SK-N-SH treated with all-trans-retinoic acid at 6 μM for 48 hours (cell line): Measurements from ENCODE around the gene PRF1.

Experiments used
- ARNTL ChIP-seq: fragments of 450-650 bp; formaldehyde crosslinking; IDR thresholded peaks from 2 replicates; pipeline ENCODE4 v1.5.0; 2020; ENCODE audit warnings: low read depth, mild to moderate bottlenecking, moderate library complexity, borderline replicate concordance
- CREB5 ChIP-seq: fragments of 250-450 bp; sonication (Bioruptor Pico); IDR thresholded peaks from 2 replicates; pipeline ENCODE4 v1.5.1; 2020; ENCODE audit warnings: low read depth, mild to moderate bottlenecking, moderate library complexity
- CSDC2 ChIP-seq: fragments of 250-450 bp; sonication (Bioruptor Pico); IDR thresholded peaks from 2 replicates; pipeline ENCODE4 v1.5.0; 2020; ENCODE audit warnings: mild to moderate bottlenecking, moderate library complexity
- CSRNP3 ChIP-seq: fragments of 250-450 bp; sonication (Bioruptor Pico); IDR thresholded peaks from 2 replicates; pipeline ENCODE4 v1.5.1; 2021; ENCODE audit warnings: mild to moderate bottlenecking, moderate library complexity
- ISL1 ChIP-seq: fragments of 250-450 bp; sonication (Bioruptor Pico); IDR thresholded peaks from 2 replicates; pipeline ENCODE4 v2.1.2; 2022; ENCODE audit warnings: mild to moderate bottlenecking, moderate library complexity
- OSR1 ChIP-seq: fragments of 250-450 bp; sonication (Bioruptor Pico); IDR thresholded peaks from 2 replicates; pipeline ENCODE4 v1.8.0; 2022; ENCODE audit warnings: moderate library complexity, mild to moderate bottlenecking, inconsistent platforms
- POU6F1 ChIP-seq: fragments of 250-450 bp; sonication (Bioruptor Pico); IDR thresholded peaks from 2 replicates; pipeline ENCODE4 v1.8.0; 2021; ENCODE audit warnings: low read depth, mild to moderate bottlenecking, moderate library complexity, borderline replicate concordance
- PPARA ChIP-seq: fragments of 250-450 bp; sonication (Bioruptor Pico); IDR thresholded peaks from 2 replicates; pipeline ENCODE4 v1.5.0; 2020; ENCODE audit warnings: mild to moderate bottlenecking, borderline replicate concordance
- RARB ChIP-seq: fragments of 250-450 bp; sonication (Bioruptor Pico); IDR thresholded peaks from 2 replicates; pipeline ENCODE4 v1.8.0; 2021; ENCODE audit warnings: mild to moderate bottlenecking, moderate library complexity
- TCF4 ChIP-seq: fragments of 250-450 bp; sonication (Bioruptor Pico); IDR thresholded peaks from 2 replicates; pipeline ENCODE4 v1.8.0; 2021; ENCODE audit warnings: mild to moderate bottlenecking, moderate library complexity, borderline replicate concordance
- ZFP30 ChIP-seq: fragments of 450-650 bp; formaldehyde crosslinking; IDR thresholded peaks from 2 replicates; pipeline ENCODE4 v1.5.0; 2022; ENCODE audit warnings: mild to moderate bottlenecking, moderate library complexity
- ZNF565 ChIP-seq: fragments of 450-650 bp; formaldehyde crosslinking; conservative IDR thresholded peaks from 2 replicates; pipeline ENCODE4 v1.5.0; 2020; ENCODE audit warnings: low read depth, mild to moderate bottlenecking, moderate library complexity
- TF ChIP-seq, protein P1 (sequence below): fragments of 250-450 bp; sonication (Bioruptor Pico); IDR thresholded peaks from 2 replicates; pipeline ENCODE4 v1.8.0; 2020; ENCODE audit warnings: mild to moderate bottlenecking, moderate library complexity, borderline replicate concordance
- TF ChIP-seq, protein P2 (sequence below): fragments of 250-450 bp; sonication (Bioruptor Pico); IDR thresholded peaks from 2 replicates; pipeline ENCODE4 v1.5.0; 2020; ENCODE audit warnings: mild to moderate bottlenecking, moderate library complexity

GRCh38 chr10:70593513-70593890 is 9.0 kb downstream of the PRF1 start:
- no peak for TF ChIP-seq ZNF565 (CRISPR knock-in tag)
- no peak for TF ChIP-seq OSR1 (CRISPR knock-in tag)
- TF ChIP-seq, protein P1, sequence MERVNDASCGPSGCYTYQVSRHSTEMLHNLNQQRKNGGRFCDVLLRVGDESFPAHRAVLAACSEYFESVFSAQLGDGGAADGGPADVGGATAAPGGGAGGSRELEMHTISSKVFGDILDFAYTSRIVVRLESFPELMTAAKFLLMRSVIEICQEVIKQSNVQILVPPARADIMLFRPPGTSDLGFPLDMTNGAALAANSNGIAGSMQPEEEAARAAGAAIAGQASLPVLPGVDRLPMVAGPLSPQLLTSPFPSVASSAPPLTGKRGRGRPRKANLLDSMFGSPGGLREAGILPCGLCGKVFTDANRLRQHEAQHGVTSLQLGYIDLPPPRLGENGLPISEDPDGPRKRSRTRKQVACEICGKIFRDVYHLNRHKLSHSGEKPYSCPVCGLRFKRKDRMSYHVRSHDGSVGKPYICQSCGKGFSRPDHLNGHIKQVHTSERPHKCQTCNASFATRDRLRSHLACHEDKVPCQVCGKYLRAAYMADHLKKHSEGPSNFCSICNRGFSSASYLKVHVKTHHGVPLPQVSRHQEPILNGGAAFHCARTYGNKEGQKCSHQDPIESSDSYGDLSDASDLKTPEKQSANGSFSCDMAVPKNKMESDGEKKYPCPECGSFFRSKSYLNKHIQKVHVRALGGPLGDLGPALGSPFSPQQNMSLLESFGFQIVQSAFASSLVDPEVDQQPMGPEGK (CRISPR knock-in tag) = no peak
- TF ChIP-seq ARNTL (CRISPR knock-in tag) = no peak
- TF ChIP-seq RARB = no peak
- no peak for TF ChIP-seq POU6F1
- TF ChIP-seq ISL1 = no peak
- TF ChIP-seq PPARA (CRISPR knock-in tag) = no peak
- no peak for TF ChIP-seq CSDC2 (CRISPR knock-in tag)
- no peak for TF ChIP-seq CREB5 (CRISPR knock-in tag)
- no peak for TF ChIP-seq TCF4 (CRISPR knock-in tag)
- no peak for TF ChIP-seq CSRNP3 (CRISPR knock-in tag)
- TF ChIP-seq, protein P2, sequence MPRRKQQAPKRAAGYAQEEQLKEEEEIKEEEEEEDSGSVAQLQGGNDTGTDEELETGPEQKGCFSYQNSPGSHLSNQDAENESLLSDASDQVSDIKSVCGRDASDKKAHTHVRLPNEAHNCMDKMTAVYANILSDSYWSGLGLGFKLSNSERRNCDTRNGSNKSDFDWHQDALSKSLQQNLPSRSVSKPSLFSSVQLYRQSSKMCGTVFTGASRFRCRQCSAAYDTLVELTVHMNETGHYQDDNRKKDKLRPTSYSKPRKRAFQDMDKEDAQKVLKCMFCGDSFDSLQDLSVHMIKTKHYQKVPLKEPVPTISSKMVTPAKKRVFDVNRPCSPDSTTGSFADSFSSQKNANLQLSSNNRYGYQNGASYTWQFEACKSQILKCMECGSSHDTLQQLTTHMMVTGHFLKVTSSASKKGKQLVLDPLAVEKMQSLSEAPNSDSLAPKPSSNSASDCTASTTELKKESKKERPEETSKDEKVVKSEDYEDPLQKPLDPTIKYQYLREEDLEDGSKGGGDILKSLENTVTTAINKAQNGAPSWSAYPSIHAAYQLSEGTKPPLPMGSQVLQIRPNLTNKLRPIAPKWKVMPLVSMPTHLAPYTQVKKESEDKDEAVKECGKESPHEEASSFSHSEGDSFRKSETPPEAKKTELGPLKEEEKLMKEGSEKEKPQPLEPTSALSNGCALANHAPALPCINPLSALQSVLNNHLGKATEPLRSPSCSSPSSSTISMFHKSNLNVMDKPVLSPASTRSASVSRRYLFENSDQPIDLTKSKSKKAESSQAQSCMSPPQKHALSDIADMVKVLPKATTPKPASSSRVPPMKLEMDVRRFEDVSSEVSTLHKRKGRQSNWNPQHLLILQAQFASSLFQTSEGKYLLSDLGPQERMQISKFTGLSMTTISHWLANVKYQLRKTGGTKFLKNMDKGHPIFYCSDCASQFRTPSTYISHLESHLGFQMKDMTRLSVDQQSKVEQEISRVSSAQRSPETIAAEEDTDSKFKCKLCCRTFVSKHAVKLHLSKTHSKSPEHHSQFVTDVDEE (CRISPR knock-in tag) = no peak
- TF ChIP-seq ZFP30 (CRISPR knock-in tag) = no peak
